Upper lobe of left lung (tissue), 6 donors: ENCODE results near the gene LMO7. TPM values are rescaled to one million over a fixed set of nuclear protein-coding genes. Genes with fewer than 3 reads are reported as not detected.

Experiments
- ATAC-seq, 2 donors: fragments of 200-7000 bp; cut with Tn5 transposase; one replicate each; pipeline ENCODE4 v1.9.1; 2022; ENCODE audit warnings: mild to moderate bottlenecking in 2 of 2, moderate library complexity in 2 of 2; ENCODE audit not compliant: low FRiP score in 2 of 2
- DNase-seq, 2 donors: peaks; one replicate each; pipeline ENCODE4 v3.0.0-alpha.2; 2019 to 2020
- H3K27ac ChIP-seq, 4 donors: fragments of 200-600 bp; sonication (generic); one replicate each; pipeline ENCODE4 v1.5.1; 2016 to 2019
- H3K27me3 ChIP-seq, 4 donors: fragments of 200-600 bp; sonication (generic); one replicate each; pipeline ENCODE4 v1.5.1; 2017 to 2019
- H3K36me3 ChIP-seq, 4 donors: fragments of 200-600 bp; sonication (generic); one replicate each; pipeline ENCODE4 v1.5.1; 2016 to 2019
- H3K4me1 ChIP-seq, 4 donors: fragments of 200-600 bp; sonication (generic); one replicate each; pipeline ENCODE4 v1.5.1; 2018 to 2019
- H3K4me3 ChIP-seq, 4 donors: fragments of 200-600 bp; sonication (generic); one replicate each; pipeline ENCODE4 v1.5.1; 2017 to 2019; ENCODE audit warnings: mild to moderate bottlenecking in 2 of 4, moderate library complexity in 1 of 4
- H3K9me3 ChIP-seq, 4 donors: fragments of 200-600 bp; sonication (generic); one replicate each; pipeline ENCODE4 v1.5.1; 2018 to 2019
- EP300 ChIP-seq, 4 donors: sonication (generic); formaldehyde crosslinking; IDR thresholded peaks; one replicate each; pipeline ENCODE4 v1.5.1; 2017; ENCODE audit warnings: antibody characterized with exemption in 4 of 4, control low read depth in 2 of 4
- POLR2A ChIP-seq, 4 donors: fragments of 450-650 bp; IDR thresholded peaks; one replicate each; pipeline ENCODE4 v1.5.1; 2016 to 2017; ENCODE audit warnings: antibody characterized with exemption in 4 of 4, mild to moderate bottlenecking in 2 of 4
- POLR2AphosphoS5 ChIP-seq, 2 donors: sonication (generic); formaldehyde crosslinking; IDR thresholded peaks; one replicate each; pipeline ENCODE4 v1.5.1; 2017; ENCODE audit warnings: antibody characterized with exemption in 2 of 2
- WGBS, 2 donors: methylation state at CpG; one replicate each; pipeline ENCODE4 v1.1.5; 2017 to 2018; 5-methylcytosine and 5-hydroxymethylcytosine counted together
- total RNA-seq, 6 donors: library from RNA; depleted of rRNA in 4 of 6; stranded (reverse); fragments of >200 nt in 4 of 6; gene quantifications; one replicate each; pipeline versions ENCODE4 v1.1.0 to v1.2.1, GENCODE V29; 2016 to 2021
- TF ChIP-seq, protein P1 (sequence below), 6 experiments: fragments of 450-650 bp in 4 of 6; fragments of 200-600 bp in 2 of 6; sonication (generic) in 2 of 6; IDR thresholded peaks; one replicate each; pipeline ENCODE4 v1.5.1; 2016 to 2019; ENCODE audit warnings: antibody characterized with exemption in 6 of 6
- donor health status: DM: no; HTN: no; CAD: no; lungs with moderate emphysema.
- donor health status: DM: no; HTN: yes; CAD: no; lungs with severe emphysema.

Gene LMO7
- total RNA-seq, 6 donors from 2014 or later: 327 to 1,155 (median 811) TPM

GRCh38 chr13:75850916-75851315, 214.8 kb downstream of the LMO7 start:
- Histone ChIP-seq H3K4me3 (no peak overlapping the region), H3K36me3 (peaks cover 18 to 66% (median 25%) of the 10 kb centered on the region in 4 donors), H3K27me3 (no peaks in the 10 kb centered on the region), H3K27ac (no peak overlapping the region), H3K4me1 (no peaks in the 10 kb centered on the region), H3K9me3 (no peaks in the 10 kb centered on the region)
- TF ChIP-seq POLR2A (IDR thresholded peaks at IDR 0.05) (no peak), EP300 (IDR thresholded peaks at IDR 0.05) (no peak), POLR2AphosphoS5 (IDR thresholded peaks at IDR 0.05) (no peak)
- TF ChIP-seq, protein P1, sequence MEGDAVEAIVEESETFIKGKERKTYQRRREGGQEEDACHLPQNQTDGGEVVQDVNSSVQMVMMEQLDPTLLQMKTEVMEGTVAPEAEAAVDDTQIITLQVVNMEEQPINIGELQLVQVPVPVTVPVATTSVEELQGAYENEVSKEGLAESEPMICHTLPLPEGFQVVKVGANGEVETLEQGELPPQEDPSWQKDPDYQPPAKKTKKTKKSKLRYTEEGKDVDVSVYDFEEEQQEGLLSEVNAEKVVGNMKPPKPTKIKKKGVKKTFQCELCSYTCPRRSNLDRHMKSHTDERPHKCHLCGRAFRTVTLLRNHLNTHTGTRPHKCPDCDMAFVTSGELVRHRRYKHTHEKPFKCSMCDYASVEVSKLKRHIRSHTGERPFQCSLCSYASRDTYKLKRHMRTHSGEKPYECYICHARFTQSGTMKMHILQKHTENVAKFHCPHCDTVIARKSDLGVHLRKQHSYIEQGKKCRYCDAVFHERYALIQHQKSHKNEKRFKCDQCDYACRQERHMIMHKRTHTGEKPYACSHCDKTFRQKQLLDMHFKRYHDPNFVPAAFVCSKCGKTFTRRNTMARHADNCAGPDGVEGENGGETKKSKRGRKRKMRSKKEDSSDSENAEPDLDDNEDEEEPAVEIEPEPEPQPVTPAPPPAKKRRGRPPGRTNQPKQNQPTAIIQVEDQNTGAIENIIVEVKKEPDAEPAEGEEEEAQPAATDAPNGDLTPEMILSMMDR (IDR thresholded peaks at IDR 0.05): no peak
- 88 to 95% methylated on average over 2 to 3 of the region's 3 CpGs for WGBS, 2 donors
- DNase-seq (no peak), ATAC-seq (no peak)

DNA sequence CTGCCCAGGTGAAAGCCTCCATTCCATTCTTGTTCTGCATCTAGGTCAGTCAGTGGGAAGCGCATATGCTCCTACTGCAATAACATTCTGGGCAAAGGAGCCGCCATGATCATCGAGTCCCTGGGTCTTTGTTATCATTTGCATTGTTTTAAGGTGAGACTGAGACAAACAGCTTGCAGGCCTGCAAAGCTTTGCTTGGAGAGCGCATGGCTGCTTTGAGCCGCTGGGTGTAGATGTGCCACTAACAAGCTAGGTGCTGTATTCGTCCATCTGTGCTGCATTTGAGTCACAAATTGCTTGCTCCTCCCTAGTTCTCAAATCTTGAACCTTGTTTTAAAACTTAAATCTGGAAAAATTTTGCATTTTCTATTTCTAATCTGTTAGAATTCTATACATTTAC, 219.1 kb downstream of the LMO7 start:
- no peaks in the 10 kb centered on the region for H3K4me1 ChIP-seq
- no peak overlapping the region for H3K4me3 ChIP-seq
- H3K27ac ChIP-seq: no peak overlapping the region
- ATAC-seq (no peak), DNase-seq (no peak)
- peaks cover 16 to 60% (median 30%) of the 10 kb centered on the region in 4 donors for H3K36me3 ChIP-seq
- TF ChIP-seq, protein P1 (IDR thresholded peaks at IDR 0.05): no peak
- no peak for TF ChIP-seq EP300 (IDR thresholded peaks at IDR 0.05)
- TF ChIP-seq POLR2A (IDR thresholded peaks at IDR 0.05): no peak
- no peak for TF ChIP-seq POLR2AphosphoS5 (IDR thresholded peaks at IDR 0.05)
- H3K27me3 ChIP-seq: no peaks in the 10 kb centered on the region
- WGBS, 2 donors: 91% methylated on average over 6 of the region's 6 CpGs
- H3K9me3 ChIP-seq: no peaks in the 10 kb centered on the region

DNA sequence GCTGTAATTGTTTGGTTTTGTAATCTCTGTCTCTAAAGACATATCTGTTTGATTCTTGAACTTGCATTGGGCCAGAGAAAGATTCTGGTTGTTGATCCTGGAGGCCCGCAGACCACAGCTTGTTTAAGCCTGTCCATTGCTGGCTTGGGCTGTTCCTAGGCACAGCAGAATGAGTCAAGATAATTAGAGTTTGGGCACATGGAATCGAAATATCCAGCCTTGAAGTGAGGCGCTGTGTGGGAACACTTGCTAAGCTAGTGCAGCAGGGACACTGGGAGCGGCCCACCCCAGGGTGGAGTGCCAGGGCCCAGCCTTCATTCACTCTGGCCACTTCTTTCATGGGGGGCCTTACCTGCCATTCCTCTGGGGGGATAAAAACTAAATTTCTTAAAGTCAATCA, 219.7 kb downstream of the LMO7 start:
- Histone ChIP-seq H3K27ac (no peak overlapping the region), H3K4me3 (no peak overlapping the region), H3K27me3 (no peaks in the 10 kb centered on the region), H3K9me3 (no peaks in the 10 kb centered on the region), H3K36me3 (peaks cover 14 to 53% (median 27%) of the 10 kb centered on the region in 4 donors), H3K4me1 (no peaks in the 10 kb centered on the region)
- ATAC-seq: no peak
- 90 to 94% methylated on average over 4 of the region's 4 CpGs for WGBS, 2 donors
- DNase-seq: no peak
- TF ChIP-seq, protein P1 (IDR thresholded peaks at IDR 0.05): no peak
- TF ChIP-seq POLR2AphosphoS5 (IDR thresholded peaks at IDR 0.05): no peak
- no peak for TF ChIP-seq EP300 (IDR thresholded peaks at IDR 0.05)
- TF ChIP-seq POLR2A (IDR thresholded peaks at IDR 0.05): no peak

- no peaks in the 10 kb centered on the region for H3K27me3 ChIP-seq
- DNase-seq: no peak
- no peaks in the 10 kb centered on the region for H3K4me1 ChIP-seq
- ATAC-seq: no peak
- H3K27ac ChIP-seq: no peak overlapping the region
- WGBS, 2 donors: 72 to 77% methylated on average over 1 of the region's 1 CpG
- H3K4me3 ChIP-seq: no peak overlapping the region
- no peaks in the 10 kb centered on the region for H3K9me3 ChIP-seq
- TF ChIP-seq EP300 (IDR thresholded peaks at IDR 0.05) (no peak), POLR2AphosphoS5 (IDR thresholded peaks at IDR 0.05) (no peak), POLR2A (IDR thresholded peaks at IDR 0.05) (no peak)
- TF ChIP-seq, protein P1 (IDR thresholded peaks at IDR 0.05): no peak
- peaks cover 14 to 45% (median 23%) of the 10 kb centered on the region in 4 donors for H3K36me3 ChIP-seq
Measured at GRCh38 chr13:75857291-75857690, 221.2 kb downstream of the LMO7 start.

DNA sequence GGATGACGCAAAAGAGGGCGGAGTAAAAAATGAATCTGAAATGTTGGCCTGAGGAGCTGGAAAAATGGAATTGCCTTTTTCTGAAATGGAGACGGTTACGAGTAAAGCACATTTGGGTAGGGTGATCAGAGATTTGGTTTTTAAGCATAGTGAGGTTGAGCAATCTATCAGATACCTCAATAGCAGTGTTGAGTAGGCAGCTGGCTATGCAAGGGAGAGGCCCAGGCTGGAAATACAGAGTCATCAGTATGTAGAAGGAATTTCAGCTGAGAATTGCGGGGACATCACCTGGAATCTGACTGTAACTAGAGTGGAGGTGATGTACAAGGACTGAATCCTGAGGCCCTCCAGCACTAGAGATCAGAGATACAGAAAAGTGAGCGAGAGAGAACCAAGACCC, 224.8 kb downstream of the LMO7 start:
- 96 to 99% methylated on average over 6 of the region's 6 CpGs for WGBS, 2 donors
- Histone ChIP-seq H3K27ac (no peak overlapping the region), H3K36me3 (peaks cover 0 to 13% (median 13%) of the 10 kb centered on the region in 4 donors), H3K9me3 (no peaks in the 10 kb centered on the region), H3K27me3 (no peaks in the 10 kb centered on the region), H3K4me1 (no peaks in the 10 kb centered on the region), H3K4me3 (no peak overlapping the region)
- DNase-seq (no peak), ATAC-seq (no peak)
- TF ChIP-seq POLR2A (IDR thresholded peaks at IDR 0.05): no peak
- TF ChIP-seq, protein P1 (IDR thresholded peaks at IDR 0.05): no peak
- no peak for TF ChIP-seq EP300 (IDR thresholded peaks at IDR 0.05)
- TF ChIP-seq POLR2AphosphoS5 (IDR thresholded peaks at IDR 0.05): no peak
